HEK293T (cell line): Measurements from ENCODE around the gene PDE6A.

ENCODE experiments used
- ARNT ChIP-seq: fragments of 450-650 bp; IDR thresholded peaks from 2 replicates; pipeline ENCODE4 v1.6.1; 2017; ENCODE audit warnings: mild to moderate bottlenecking
- BHLHE40 ChIP-seq: fragments of 450-650 bp; IDR thresholded peaks from 2 replicates; pipeline ENCODE4 v1.6.1; 2016; ENCODE audit warnings: mild to moderate bottlenecking, moderate library complexity, borderline replicate concordance
- FOXM1 ChIP-seq: fragments of 450-650 bp; IDR thresholded peaks from 2 replicates; pipeline ENCODE4 v1.6.1; 2017; ENCODE audit warnings: mild to moderate bottlenecking, borderline replicate concordance
- L3MBTL2 ChIP-seq: fragments of 450-650 bp; conservative IDR thresholded peaks from 2 replicates; pipeline ENCODE4 v1.6.1; 2016; ENCODE audit warnings: mild to moderate bottlenecking
- SP1 ChIP-seq: fragments of 450-650 bp; IDR thresholded peaks from 2 replicates; pipeline ENCODE4 v1.6.1; 2017

DNA sequence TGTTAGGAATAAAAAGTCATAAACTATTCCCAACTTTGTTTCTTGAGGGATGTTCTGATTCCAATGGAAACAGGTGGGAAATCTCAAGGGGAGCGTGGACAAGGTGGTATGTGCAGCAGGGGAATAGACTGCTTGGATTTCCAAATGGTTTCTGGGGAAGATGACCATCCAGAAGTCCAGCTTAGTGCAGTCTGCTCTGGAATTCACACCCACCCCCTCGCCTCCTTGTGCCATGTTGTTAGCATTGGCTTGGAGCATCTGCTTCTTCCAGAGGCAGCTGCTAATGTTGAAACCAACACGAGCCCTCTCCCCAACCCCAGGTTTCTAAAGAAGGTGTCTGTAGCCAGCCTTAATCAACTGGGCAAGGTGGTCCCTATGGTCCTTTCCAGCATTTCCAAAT is 90.9 kb downstream of the PDE6A start:
- TF ChIP-seq ARNT (no peak), SP1 (no peak), FOXM1 (no peak), L3MBTL2 (no peak), BHLHE40 (no peak)
